Activated CD4-positive, alpha-beta T cell treated with anti-CD3 and anti-CD28 coated beads, Interleukin-2, amount 50 U/mL, for 16 hours (primary cell): ENCODE data around the gene PAXX.

ENCODE experiments used
- DNase-seq: peaks from one replicate; pipeline ENCODE4 v3.0.0-alpha.2; 2020

PAXX gene, protein sequence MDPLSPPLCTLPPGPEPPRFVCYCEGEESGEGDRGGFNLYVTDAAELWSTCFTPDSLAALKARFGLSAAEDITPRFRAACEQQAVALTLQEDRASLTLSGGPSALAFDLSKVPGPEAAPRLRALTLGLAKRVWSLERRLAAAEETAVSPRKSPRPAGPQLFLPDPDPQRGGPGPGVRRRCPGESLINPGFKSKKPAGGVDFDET

GRCh38 chr9:136991993-136992818 is at the start of gene PAXX:
Gene PAXX, plus strand, starts transcription at chr9:136992422. Its CDS starts 22 bp downstream, at chr9:136992444.
- peak; percentile 96 for DNase-seq

GRCh38 chr9:136942881-136943230 is 49.4 kb upstream of the PAXX start:
- DNase-seq = no peak

DNA sequence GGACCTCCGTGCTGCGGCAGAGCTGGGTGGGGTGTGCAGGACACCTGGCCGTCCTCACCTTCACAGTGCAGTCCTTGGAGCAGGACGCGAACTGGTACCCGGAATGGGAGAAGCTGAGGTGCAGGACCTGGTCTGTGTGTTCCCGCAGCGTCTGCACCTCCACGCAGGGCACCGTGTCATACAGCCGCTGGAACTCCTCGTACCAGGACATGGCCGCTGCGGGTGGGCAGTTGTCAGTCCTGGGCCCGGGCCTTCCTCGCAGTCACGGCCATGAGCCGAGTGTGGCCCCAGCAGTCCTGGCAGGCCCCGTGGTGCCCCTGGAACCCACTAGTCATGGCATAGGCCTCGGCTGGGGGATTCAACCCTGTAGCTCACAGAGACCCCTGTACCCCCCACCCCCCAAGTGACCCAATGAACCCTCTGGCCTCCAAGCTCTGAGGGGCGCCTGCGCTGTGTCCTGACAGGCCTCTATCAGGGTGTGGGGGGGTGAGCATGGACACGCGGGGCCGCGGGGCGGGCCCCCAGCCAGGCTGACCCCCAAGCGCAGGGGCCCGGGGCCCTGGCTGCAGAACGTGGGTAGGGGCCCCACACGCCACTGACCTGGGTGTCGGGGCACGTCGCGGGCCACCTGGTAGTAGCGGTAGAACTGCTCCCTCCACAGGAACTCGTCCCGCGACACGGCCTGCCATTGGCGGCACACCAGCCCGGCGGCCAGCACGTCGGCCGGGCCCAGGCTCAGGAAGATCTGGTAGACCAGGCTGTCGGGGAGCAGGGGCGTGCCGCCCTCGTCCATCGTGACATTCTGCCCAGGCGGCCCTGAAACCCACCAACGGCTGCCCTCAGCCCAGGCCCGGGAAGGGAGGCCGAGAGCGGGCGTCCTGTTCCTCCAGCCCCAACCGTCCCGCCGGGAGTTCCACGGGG is 48.7 kb upstream of the PAXX start:
- peak; percentile 37 for DNase-seq

GRCh38 chr9:136944212-136944518 is 48.1 kb upstream of the PAXX start:
- no peak for DNase-seq

DNA sequence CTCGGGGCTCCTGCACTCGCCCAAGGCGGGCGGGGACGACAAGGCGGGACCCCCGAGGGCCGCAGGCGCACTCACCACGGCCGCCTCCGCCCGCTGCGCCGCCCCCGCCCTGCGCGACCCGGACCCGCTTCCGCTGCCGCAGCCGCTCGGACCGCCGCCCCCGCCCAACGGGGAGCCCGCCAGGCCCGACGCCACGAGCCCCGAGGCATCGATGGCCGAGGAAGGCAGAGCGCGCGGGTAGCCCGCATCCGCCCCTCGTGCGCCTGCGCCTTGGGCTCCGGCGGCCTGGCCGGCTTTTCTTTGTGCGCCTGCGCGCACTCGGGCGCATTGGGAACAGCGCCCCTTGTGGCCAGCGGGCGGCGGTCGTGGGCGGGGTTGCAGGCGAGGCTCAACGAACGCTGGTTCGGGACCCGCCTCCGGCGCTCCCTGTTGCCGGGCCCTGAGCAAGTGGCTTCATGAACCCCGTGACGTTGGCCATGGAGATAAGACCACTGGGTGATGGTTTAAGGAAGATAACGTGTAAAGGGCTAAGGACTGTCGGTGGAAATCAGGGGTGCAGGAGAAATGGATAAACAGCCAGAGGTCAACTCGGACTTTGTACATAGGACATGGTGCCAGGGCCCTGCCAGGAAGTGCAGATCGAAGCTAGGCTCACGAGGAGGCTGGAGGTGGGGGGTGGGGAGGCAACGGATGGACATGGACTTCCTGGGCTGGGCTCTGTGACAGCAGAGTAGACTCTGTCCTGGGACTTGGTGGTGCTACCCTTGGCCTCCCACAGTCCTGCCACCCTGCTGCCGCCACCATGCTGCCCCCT is 47.5 kb upstream of the PAXX start, which contains the start of the genes C8G and FBXW5:
C8G (plus strand) TSS at position 725 of the 814 bp plus-strand sequence; CDS start at position 803, 78 bp downstream.
FBXW5 (minus strand) TSS at position 220 of the 814 bp plus-strand sequence. CDS start 655 bp downstream, outside the sequence.
- peak; percentile 96 for DNase-seq

- DNase-seq = no peak
These were observed 46.6 kb upstream of the PAXX start for GRCh38 chr9:136945333-136946227.

DNA sequence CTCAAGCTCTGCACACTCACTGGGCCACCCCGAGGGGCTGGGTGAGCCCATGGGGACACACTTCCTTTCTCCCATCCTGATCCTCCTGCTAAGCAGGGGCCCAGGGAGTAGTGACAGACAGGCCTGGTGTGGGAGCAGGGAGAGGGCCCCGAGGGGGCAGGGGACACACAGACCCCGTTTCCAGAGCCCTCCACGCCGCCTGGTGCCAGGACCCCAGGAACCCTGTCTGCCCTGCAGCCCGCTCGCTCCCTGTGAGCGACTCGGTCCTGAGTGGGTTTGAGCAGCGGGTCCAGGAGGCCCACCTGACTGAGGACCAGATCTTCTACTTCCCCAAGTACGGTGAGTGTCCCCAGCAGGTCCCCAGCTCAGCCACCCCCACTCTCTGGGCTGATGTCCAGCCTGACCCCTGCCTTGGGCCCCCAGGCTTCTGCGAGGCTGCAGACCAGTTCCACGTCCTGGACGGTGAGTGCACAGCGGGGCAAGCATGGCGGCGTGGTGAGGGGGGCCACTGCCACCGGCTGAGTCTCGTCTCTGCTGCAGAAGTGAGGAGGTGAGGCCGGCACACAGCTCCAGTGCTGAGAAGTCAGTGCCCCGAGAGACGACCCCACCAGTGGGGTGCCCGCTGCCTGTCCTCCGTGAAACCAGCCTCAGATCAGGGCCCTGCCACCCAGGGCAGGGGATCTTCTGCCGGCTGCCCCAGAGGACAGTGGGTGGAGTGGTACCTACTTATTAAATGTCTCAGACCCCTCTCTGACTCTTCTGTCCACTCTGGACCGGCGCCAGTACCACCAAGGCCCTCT is 45.8 kb upstream of the PAXX start:
- DNase-seq = no peak

DNA sequence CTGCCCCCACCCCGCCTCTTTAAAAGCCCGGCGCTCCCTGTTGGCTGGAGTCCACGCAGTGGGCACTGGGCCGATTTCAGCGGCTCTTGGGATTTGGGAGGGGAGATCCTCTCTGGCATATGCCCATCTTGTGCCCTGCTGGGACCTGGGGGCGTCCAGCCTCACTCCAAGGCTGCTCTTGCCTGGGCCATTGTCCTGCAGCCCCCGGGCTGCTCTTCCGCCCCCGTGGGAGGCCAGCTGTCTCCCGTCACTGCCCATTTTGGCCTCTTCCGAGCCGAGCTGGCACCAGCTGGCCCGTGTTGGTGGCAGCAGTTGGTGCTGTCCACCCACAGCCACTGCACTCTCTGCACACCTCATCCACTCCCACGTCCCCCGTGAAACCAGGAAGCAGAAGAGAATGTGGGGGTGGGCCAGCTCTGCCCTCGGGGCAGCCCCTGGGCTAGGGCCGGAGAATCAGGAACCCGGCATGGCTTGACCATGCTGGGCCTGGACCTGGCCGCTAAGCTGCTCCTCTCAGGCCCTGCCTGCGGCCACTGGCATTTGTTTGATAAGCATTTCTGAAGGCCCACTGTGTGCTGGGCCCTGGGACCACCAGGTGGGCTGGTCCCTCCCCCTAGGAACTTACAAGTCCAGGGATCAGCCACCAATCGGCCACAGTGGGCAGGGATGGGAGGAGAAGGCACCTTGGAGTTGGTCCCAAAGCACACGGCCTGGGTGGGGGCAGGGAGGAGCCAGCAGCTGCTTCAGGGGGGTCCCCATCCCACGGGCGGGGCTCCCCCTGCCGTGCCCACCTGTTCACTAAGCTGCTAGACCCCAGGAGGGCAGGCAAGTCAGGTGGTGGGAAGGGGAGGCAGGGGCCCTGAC is 45.0 kb upstream of the PAXX start:
- DNase-seq = no peak

- DNase-seq = peak; percentile 18
These were observed 44.2 kb upstream of the PAXX start for GRCh38 chr9:136947955-136948510.

- DNase-seq = no peak
These were observed 42.9 kb upstream of the PAXX start for GRCh38 chr9:136949239-136949816.

DNA sequence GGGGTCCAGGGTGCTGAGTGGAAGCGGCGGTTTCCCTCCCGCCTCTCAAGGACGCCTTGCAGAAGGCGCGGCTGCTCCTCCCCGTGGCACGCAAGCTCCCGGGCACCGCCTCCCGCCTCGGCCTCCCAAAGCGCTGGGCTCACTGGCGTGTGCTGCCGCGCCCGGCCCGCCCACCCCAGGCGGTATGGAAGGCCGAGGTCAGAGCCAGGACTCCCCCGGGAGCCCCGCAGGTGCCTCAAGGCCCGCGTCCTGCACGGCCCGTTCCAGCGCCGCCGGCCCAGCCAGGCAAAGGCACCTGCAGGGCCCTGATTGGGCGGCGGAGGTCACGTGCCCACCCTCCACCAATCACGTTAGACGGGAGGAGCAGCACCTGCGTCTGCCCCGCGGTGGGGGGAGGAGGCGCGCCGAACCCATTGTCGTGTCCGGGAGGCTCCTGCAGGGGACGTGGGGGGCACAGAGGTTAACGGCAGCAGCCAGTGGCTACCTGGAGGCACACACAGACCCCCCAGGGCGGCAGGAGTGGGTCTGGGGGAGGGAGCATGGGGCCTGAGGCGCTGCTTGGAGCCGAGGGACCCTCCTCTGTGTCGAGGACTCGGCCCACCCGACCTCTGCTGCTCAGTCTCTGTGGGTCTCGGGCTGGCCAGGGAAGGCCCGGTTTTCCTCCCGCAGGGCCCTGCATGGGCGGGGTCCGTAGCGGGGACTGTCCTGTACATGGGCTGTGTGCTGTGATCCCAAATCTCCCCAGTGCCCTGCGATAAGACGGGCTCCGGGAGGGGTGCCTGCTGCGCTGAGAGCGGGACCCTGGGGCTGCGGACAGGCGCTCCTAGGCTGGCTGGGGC is 42.2 kb upstream of the PAXX start:
- DNase-seq = peak; percentile 97

- DNase-seq = no peak
These were observed 41.5 kb upstream of the PAXX start for GRCh38 chr9:136950656-136951276.

- DNase-seq = no peak
These were observed 40.5 kb upstream of the PAXX start, which contains the start of gene LCN12 for GRCh38 chr9:136951541-136952320. Gene LCN12, plus strand, starts transcription at chr9:136952273. Its CDS starts 55 bp downstream, at chr9:136952328.

DNA sequence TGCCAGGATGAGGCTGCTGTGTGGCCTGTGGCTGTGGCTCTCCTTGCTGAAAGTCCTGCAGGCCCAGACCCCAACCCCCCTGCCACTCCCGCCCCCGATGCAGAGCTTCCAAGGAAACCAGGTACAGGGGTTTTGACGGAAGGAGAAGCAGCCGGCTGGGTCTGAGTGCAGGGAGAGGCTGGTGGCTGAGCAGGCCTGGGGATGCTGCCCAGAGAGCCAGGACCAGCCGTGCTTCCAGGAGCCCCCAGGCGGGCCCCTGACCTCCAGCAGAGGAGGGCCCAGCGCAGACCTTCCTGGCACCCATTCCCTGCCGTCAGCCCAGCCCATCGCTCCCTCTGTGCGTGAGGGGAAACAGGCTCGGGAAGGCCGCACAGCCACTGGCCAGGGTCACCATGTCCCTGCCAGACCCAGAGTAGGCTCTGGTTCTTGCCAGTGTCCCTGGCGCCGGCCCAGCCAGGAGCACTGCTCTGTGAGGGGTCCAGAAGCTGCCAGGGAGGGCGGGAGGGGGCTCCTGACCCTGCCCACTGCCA is 39.8 kb upstream of the PAXX start:
- no peak for DNase-seq

GRCh38 chr9:136952876-136953770 is 39.1 kb upstream of the PAXX start:
- DNase-seq = no peak
